ENCODE results near the gene CACNA1E.

- TF ChIP-seq, protein P1, sequence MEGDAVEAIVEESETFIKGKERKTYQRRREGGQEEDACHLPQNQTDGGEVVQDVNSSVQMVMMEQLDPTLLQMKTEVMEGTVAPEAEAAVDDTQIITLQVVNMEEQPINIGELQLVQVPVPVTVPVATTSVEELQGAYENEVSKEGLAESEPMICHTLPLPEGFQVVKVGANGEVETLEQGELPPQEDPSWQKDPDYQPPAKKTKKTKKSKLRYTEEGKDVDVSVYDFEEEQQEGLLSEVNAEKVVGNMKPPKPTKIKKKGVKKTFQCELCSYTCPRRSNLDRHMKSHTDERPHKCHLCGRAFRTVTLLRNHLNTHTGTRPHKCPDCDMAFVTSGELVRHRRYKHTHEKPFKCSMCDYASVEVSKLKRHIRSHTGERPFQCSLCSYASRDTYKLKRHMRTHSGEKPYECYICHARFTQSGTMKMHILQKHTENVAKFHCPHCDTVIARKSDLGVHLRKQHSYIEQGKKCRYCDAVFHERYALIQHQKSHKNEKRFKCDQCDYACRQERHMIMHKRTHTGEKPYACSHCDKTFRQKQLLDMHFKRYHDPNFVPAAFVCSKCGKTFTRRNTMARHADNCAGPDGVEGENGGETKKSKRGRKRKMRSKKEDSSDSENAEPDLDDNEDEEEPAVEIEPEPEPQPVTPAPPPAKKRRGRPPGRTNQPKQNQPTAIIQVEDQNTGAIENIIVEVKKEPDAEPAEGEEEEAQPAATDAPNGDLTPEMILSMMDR (IDR thresholded peaks at IDR 0.05) = no peak
- no peak for TF ChIP-seq EZH2 (IDR thresholded peaks at IDR 0.05; ENCODE audit: borderline replicate concordance, insufficient read depth, low read depth, low read length, poor library complexity, severe bottlenecking)
Observed at GRCh38 chr1:181551249-181551648, 67.9 kb downstream of the CACNA1E start.
